HG02642 (cell line): Measurements from ENCODE around the gene TNIP1.

Experiments used
- ATAC-seq: cut with Tn5 transposase; IDR thresholded peaks from one replicate; pipeline ENCODE4 v1.9.1; 2021; ENCODE audit warnings: mild to moderate bottlenecking; ENCODE audit not compliant: unreplicated experiment, poor library complexity

Gene TNIP1

GRCh38 chr5:151106043-151106442 lies 25.2 kb upstream of the TNIP1 start:
- no peak for ATAC-seq

GRCh38 chr5:151105561-151105960 lies 24.7 kb upstream of the TNIP1 start:
- ATAC-seq, result no peak

- ATAC-seq, result no peak
Measured at GRCh38 chr5:151104795-151105194, 24.0 kb upstream of the TNIP1 start.

- no peak for ATAC-seq
Measured at GRCh38 chr5:151101746-151102145, 20.9 kb upstream of the TNIP1 start.

- no peak for ATAC-seq
Measured at GRCh38 chr5:151101151-151101550, 20.3 kb upstream of the TNIP1 start.

GRCh38 chr5:151100681-151101080 lies 19.8 kb upstream of the TNIP1 start:
- no peak for ATAC-seq

- ATAC-seq, result no peak
Measured at GRCh38 chr5:151098768-151099121, 17.9 kb upstream of the TNIP1 start.

- peak; percentile 38 for ATAC-seq
Measured at GRCh38 chr5:151097820-151098767, 17.3 kb upstream of the TNIP1 start.

- ATAC-seq, result no peak
Measured at GRCh38 chr5:151097061-151097460, 16.2 kb upstream of the TNIP1 start.

GRCh38 chr5:151096001-151096373 lies 15.2 kb upstream of the TNIP1 start:
- ATAC-seq, result no peak

GRCh38 chr5:151095341-151096000 lies 14.6 kb upstream of the TNIP1 start:
- no peak for ATAC-seq

- ATAC-seq, result no peak
Measured at GRCh38 chr5:151094852-151095245, 14.0 kb upstream of the TNIP1 start.

GRCh38 chr5:151094030-151094851 lies 13.4 kb upstream of the TNIP1 start:
- ATAC-seq, result peak; percentile 83

- ATAC-seq, result no peak
Measured at GRCh38 chr5:151093476-151093889, 12.6 kb upstream of the TNIP1 start.

- ATAC-seq, result no peak
Measured at GRCh38 chr5:151092762-151093161, 11.9 kb upstream of the TNIP1 start.

- ATAC-seq, result no peak
Measured at GRCh38 chr5:151089726-151090125, 8.9 kb upstream of the TNIP1 start.

- no peak for ATAC-seq
Measured at GRCh38 chr5:151088986-151089385, 8.2 kb upstream of the TNIP1 start.

- ATAC-seq, result no peak
Measured at GRCh38 chr5:151087486-151087885, 6.7 kb upstream of the TNIP1 start.

- ATAC-seq, result peak; percentile 80
Measured at GRCh38 chr5:151086905-151087360, 6.1 kb upstream of the TNIP1 start.

- no peak for ATAC-seq
Measured at GRCh38 chr5:151086192-151086869, 5.5 kb upstream of the TNIP1 start.
